Heart left ventricle (tissue), 13 donors: Measurements from ENCODE around the gene SLFNL1.

Experiments
- POLR2A ChIP-seq, 2 donors: fragments of 450-650 bp; IDR thresholded peaks; one replicate each; pipeline ENCODE4 v1.6.1; 2017; ENCODE audit warnings: antibody characterized with exemption in 2 of 2, mild to moderate bottlenecking in 2 of 2, moderate library complexity in 2 of 2
- TF ChIP-seq, protein P1 (sequence below), 12 donors: fragments of 200-600 bp; sonication (generic) in 4 of 12; IDR thresholded peaks; one replicate each; pipeline versions ENCODE4 v1.5.0 to v1.8.0; 2018 to 2022; ENCODE audit warnings: antibody characterized with exemption in 12 of 12, mild to moderate bottlenecking in 5 of 12
- donor health status: ischemic (EF 13 %, LVEDD 7.1; RV severe dilation, severe dysfunction).
- donor health status: DM: no; HTN: yes; CAD: no.
- donor health status: DM: no; HTN: no; CAD: no.
- donor health status: ischemic (EF 25% LVEDD 6.9; RV normal size, moderate dysfunction).
- donor health status: ischemic (EF 25% LVEDD 5.7; RV mildly dilated, moderate dysfunction).
- donor health status: ischemic (EF 35%, LVEDD 5.7; RV mildly dilated, moderate dysfunction).
- donor health status: nonischemic (EF 11% LVEDD 7.7; RV severe dilation, severe dysfunction).
- donor health status: DM: yes; HTN: yes; CAD: no.
- donor health status: PGD.
- donor health status: ischemic (EF 29% LVEDD 5.4; RV normal size, mild dysfunction).
- donor health status: nonischemic (EF 23%, LVEDD 6.1; RV moderate dilation, normal function).

DNA sequence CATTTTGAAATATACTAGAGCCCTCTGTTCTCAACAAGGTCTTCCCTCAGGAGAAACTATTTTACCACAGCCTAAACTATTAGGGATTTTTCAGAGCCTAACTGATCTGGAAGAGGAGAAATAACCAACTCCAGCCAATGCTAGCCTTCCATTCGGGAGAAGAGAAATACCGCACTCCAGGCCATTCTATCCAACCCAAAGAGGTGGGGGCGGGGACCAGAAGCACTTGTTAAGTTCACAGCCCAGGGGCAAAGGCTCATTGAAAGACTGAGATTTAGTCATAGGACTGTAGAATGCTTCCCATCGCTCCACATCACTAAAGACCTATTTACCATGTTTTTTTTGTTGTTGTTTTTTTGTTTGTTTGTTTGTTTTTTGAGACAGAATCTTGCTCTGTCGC, 35.4 kb upstream of the SLFNL1 start:
- no peak for TF ChIP-seq POLR2A (IDR thresholded peaks at IDR 0.05)
- TF ChIP-seq, protein P1, sequence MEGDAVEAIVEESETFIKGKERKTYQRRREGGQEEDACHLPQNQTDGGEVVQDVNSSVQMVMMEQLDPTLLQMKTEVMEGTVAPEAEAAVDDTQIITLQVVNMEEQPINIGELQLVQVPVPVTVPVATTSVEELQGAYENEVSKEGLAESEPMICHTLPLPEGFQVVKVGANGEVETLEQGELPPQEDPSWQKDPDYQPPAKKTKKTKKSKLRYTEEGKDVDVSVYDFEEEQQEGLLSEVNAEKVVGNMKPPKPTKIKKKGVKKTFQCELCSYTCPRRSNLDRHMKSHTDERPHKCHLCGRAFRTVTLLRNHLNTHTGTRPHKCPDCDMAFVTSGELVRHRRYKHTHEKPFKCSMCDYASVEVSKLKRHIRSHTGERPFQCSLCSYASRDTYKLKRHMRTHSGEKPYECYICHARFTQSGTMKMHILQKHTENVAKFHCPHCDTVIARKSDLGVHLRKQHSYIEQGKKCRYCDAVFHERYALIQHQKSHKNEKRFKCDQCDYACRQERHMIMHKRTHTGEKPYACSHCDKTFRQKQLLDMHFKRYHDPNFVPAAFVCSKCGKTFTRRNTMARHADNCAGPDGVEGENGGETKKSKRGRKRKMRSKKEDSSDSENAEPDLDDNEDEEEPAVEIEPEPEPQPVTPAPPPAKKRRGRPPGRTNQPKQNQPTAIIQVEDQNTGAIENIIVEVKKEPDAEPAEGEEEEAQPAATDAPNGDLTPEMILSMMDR (IDR thresholded peaks at IDR 0.05), result no peak
